Fibroblast of skin of scalp (primary cell): ENCODE results near the gene PSMA7.

Source experiments
- DNase-seq: peaks from one replicate; pipeline ENCODE4 v3.0.0-alpha.2; 2013

PSMA7 gene

GRCh38 chr20:62135573-62136266 is 7.5 kb downstream of the PSMA7 start:
- DNase-seq, result no peak

- DNase-seq, result no peak
These were observed 8.4 kb downstream of the PSMA7 start for GRCh38 chr20:62134735-62135231.

GRCh38 chr20:62133864-62134263 is 9.3 kb downstream of the PSMA7 start:
- no peak for DNase-seq

GRCh38 chr20:62133051-62133845 is 9.9 kb downstream of the PSMA7 start:
- DNase-seq, result no peak

GRCh38 chr20:62132421-62132820 is 10.8 kb downstream of the PSMA7 start:
- no peak for DNase-seq

- no peak for DNase-seq
These were observed 11.5 kb downstream of the PSMA7 start for GRCh38 chr20:62131560-62132320.

GRCh38 chr20:62129731-62130531 is 13.3 kb downstream of the PSMA7 start:
- DNase-seq, result peak; percentile 33

- no peak for DNase-seq
These were observed 14.7 kb downstream of the PSMA7 start for GRCh38 chr20:62128502-62128901.

GRCh38 chr20:62127799-62128198 is 15.4 kb downstream of the PSMA7 start:
- DNase-seq, result no peak

GRCh38 chr20:62126141-62126540 is 17.1 kb downstream of the PSMA7 start:
- DNase-seq, result no peak

GRCh38 chr20:62123450-62124118 is 19.6 kb downstream of the PSMA7 start:
- DNase-seq, result peak; percentile 30

- DNase-seq, result peak; percentile 52
These were observed 20.3 kb downstream of the PSMA7 start for GRCh38 chr20:62122654-62123449.

GRCh38 chr20:62121776-62122653 is 21.2 kb downstream of the PSMA7 start, which contains the start of gene LSM14B:
LSM14B (plus strand) TSS chr20:62122475; CDS start chr20:62122667, 192 bp downstream.
- peak; percentile 98 for DNase-seq

GRCh38 chr20:62120990-62121775 is 22.0 kb downstream of the PSMA7 start:
- DNase-seq, result no peak

GRCh38 chr20:62120365-62120762 is 22.8 kb downstream of the PSMA7 start:
- no peak for DNase-seq

- no peak for DNase-seq
These were observed 23.4 kb downstream of the PSMA7 start for GRCh38 chr20:62119591-62120364.

GRCh38 chr20:62119115-62119514 is 24.1 kb downstream of the PSMA7 start:
- DNase-seq, result no peak
